NCI-H82 (cell line): ENCODE data around the gene ADAMTS6.

Source experiments
- DNase-seq: peaks from one replicate; lab custom pipeline; 2025; lab: John Stamatoyannopoulos, UW

Gene ADAMTS6

DNA sequence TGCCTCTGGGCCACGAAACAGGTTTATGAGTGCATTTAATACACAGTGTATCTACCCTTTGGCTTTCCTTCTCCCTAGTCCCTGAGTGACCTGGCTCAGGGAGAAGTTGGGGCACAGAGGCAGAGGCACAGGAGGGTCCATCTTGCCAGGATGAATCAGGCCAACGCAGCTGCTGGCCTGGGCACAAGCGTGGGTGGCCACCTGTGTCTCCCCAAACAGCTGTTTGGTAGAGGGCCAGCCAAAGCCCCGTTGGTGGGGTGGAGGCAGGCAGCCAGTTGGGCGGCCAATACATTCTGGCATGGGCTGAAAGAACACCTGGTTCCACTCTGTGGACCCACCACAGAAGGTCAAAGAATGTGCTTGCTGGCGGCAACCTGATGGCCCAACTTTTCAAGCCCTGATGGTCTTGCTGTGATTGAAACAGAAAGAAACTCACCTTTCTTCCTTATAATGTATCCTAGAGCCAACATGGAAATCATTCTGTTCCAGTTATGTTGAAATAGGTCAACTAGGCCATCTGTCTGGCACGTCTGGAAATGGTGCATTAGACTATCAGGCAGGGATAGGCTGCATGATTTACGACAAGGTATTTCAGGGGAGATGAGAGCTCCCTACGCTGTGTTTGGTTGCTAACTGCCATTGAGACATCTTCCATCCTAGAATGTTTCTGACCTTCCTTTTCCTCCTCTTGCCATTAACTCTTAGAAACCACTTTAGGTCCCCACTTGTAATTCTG, 337.4 kb downstream of the ADAMTS6 start:
- no peak for DNase-seq

DNA sequence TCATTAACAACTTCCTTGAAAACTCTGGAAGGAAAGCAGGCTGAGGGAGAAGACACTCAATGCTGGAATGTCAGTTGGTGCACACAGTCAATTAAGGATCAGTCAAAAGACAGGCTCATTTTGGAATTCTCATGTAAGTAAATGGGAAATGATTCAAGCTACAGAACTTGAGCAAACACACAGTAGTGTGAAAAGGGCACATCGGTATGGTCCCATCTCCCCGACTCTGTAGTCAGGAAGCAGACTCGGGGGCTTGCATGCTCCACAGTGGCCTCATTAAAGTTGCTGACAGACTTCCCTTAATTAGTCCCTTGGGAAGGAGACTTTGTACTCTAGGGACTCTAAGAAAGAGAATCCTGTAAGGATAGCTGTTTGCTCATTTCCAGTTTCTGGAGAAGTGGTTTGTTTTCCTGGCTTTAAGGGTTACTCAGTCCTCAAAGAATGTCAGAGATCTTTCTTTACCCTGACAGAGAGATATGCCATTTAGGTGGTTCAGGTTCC, 339.2 kb downstream of the ADAMTS6 start:
- peak; percentile 72 for DNase-seq

DNA sequence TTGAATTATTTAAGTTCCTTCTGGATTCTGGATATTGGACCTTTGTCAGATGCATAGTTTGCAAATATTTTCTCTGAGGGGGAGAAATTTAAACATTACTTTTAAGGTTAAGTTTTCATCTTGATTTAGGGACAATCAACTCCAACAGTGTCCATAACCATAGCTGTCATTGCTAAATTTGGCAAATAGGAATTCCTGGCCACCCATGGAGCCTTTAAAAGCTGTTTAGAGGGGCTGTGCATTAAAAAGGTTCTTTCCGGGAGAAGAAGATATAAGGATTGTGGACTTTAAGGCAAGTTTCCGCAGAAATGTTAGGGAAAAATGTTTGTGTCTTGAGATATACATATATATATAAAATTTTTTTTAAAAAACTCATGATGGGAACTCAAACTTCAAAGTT, 339.7 kb downstream of the ADAMTS6 start:
- no peak for DNase-seq

DNA sequence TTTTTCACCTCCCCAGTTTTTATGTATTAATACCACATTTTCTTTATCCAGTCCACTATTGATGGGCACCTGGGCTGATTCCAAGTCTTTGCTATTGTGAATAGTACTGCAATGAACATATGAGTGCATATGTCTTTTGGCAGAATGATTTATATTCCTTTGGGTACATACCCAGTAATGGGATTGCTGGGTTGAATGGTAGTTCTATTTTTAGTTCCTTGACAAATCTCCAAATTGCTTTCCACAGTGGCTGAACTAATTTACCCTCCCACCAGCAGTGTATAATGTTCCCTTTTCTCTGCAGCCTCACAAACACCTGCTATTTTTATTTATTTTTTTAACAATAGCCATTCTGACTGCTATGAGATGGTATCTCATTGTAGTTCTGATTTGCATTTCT, 340.2 kb downstream of the ADAMTS6 start:
- DNase-seq = peak; percentile 41

DNA sequence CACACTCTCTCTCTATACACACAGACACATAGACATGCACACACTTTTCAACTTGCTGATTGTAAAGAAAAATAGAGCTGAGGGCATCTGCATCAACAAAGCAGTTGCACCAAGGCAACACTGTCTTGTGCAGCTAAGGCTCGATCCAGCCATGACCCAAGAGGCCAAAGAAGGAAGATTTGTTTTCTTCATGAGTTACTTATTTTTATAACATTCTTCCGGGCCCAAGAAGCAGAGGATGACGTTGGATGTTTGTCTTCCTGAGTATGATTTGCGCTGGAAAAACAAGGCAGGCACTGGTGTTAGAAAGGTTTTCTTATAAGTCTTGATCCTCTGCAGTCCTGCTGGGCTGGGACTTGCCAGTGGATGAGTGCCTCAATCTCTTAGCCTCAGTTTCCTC, 344.1 kb downstream of the ADAMTS6 start:
- no peak for DNase-seq

DNA sequence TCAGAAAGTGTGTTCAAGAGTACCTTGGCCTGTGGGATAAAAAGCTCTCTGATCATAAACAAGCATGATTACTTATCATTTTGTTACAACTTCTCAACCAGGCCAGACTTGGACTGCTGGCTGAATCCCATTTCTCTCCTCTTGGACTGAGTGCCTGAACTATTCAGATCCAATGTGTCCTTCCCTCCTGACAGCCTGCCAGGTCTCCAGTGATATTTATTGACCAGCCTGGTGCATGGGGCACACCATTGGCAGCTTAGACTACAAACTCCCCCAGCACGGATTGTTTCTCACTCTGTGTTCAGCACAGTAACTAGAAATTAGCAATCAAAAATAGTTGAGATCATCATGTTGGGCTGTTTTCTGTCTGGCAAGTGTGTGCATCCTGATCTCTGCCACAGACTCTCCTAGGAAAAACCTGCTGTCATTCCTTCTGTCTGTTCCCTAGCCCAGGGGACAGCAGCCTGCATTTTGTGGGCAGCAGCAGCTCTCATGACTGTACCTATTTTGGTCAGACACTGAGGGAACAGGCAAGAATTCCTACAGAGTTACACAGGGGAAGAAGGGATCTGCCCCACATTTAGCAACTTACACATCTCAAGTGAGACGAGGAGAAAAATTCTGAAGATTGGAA, 348.1 kb downstream of the ADAMTS6 start:
- no peak for DNase-seq

DNA sequence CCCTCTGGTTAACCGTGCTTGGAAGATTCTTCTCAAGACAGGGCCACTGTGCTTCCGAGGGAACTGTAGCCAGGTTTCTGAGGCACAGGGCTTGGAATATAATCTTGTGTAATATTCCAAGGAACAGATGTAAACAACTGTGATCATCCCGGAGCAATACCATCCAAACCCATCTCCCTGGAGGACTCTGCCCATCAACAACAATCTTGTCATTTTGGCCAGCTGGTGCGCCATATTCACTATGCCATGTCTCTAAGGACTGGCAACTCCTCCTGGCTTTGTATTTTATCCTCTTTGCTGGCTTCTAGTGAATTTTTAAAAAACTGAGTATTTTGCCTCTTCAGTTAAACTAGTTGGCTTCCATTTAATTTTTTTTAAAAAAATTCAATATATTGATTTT, 349.3 kb downstream of the ADAMTS6 start:
- DNase-seq = no peak

DNA sequence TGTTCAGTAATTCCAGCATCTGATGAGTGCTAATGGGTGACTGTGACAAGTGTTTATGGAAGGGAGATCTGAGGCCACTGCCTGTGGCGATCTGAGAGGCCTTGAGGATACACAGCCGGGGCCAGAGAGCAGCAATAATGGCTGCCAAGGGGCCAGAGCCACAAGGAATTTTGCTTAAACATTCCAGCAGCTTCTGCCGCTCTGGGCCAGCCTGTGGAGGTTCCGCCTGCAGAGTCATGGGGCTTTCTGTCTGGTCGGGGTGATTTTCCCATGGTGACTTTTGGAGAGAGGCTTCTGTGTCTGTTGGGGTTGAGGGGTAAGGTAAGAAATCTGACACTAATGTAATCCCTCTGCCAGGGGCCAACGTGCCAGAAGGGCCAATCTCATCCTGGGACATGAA, 353.5 kb downstream of the ADAMTS6 start:
- DNase-seq = no peak

DNA sequence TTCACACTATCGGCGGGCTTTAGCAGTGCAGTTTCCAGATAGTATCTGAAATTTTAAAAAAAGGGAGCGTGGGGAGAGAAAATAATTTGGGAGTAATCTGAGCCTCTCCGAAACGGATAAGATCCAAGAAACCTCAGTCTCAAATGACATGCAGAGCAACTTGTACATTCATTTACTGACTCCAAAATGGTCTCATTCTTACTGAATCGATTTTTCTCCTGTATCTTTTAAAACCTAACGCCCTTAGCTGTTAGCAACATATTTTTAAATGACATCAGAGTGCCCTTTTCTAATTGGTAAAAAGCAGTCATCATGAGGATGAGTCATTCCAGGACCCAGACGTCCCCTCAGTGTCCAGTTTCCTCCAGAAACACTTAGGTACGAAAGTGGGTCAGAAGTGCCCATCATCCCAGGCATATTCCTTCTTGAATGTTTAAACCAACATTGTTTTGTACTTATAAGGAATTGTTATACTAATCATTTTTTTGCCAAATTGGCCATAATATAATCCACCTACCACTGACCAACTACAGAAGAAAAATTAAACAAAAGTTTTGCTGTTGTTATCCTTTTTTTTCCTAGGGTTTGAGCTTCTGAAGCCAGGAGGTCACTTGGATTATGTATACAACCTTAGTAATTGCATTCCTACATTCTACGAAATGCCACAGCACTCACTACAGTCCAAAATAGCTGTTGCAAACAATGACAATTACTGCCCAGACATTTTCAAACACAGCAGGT, 354.4 kb downstream of the ADAMTS6 start:
- no peak for DNase-seq

DNA sequence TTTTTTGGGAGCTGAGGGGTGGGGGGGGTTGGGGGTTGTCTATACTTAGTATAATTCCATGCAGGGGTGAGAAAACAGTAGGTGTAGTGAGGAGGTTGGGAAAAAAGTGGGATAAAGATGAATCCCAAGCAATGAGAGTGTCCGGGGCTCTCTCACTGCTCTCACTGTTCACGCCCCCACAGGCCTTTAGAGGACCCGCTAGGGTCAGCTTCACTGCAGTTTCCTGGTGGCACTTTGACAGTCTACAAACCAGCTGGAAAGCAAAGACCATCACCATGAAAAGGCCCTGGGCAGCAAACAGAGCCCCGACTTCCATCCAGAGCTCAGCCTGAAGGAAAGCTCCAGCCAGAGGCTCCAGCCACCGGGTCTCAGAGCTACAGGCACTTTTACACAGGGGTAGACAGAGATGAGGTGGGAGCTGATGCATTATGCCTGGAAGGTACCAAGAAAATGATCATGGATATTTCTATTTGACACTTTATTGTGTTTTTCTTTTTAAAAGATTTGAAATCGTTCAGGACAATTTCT, 355.1 kb downstream of the ADAMTS6 start:
- no peak for DNase-seq

DNA sequence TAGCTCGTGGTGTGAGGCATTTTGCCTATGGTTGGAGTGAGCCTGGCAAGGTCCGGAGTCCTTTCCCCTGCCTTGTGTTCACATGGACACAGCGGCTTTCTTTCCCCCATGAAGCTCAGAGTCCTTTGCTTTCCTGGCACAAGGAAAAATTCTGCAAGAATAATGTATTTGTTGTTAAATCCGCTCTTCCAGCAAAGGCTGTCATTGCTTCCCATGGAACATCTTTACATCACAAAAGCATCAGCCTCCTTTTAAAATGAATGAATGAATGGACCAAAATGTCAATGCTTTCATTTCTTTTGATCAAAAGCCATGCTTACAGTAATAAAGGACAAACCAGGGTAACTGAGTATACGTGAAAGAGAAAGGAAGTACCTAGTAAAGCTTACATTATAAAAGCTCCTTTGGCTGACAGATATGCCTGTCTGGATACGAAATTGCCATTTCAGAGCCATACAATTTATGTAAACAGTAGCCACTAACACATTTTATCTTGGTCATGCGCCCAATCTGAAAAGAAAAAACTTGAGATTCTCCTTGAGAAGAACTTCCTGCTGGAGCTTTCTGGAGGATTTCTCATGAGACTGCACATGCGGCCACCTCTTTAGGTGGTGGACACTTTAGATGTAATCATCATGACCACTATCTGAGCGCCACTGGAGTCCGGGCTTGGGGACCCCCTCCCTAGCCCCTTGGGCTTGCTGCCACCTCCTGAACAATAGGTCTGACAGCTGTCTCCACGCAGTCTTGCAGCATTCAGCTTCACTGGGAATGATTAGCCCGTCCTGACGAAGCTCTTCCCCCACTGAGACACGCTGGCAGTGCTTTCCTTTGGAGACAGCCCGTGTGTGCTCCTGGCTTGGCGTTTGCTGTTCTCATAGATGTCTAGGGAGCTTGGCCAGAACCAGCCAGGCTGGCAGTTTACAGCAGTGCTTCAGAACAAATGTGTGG, 355.9 kb downstream of the ADAMTS6 start:
- DNase-seq = no peak

DNA sequence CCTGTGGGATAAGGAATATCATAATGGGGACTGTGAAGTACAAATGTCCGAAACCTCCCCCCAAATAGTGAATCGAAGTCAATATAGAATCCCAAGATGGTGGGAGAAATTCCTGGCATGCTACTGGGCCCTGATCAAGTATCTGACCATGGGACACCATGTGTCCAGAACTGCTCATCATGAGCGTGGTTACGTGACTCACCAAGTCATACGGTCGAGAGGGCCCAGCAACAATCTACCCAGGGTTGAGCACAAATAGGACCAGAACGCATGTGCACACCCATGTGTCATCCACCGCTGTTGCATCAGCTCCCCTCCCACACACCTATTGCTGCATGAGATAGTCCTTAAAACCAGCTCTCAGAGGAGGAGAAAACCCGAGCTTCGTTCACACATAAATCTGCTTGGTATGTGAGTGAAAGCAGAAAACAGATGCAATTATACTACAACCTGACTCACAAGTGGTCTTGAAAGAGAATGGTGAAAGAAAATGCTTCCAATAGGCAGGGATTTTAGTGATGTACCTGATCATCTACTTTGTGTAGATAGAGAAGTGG, 359.8 kb downstream of the ADAMTS6 start:
- no peak for DNase-seq

DNA sequence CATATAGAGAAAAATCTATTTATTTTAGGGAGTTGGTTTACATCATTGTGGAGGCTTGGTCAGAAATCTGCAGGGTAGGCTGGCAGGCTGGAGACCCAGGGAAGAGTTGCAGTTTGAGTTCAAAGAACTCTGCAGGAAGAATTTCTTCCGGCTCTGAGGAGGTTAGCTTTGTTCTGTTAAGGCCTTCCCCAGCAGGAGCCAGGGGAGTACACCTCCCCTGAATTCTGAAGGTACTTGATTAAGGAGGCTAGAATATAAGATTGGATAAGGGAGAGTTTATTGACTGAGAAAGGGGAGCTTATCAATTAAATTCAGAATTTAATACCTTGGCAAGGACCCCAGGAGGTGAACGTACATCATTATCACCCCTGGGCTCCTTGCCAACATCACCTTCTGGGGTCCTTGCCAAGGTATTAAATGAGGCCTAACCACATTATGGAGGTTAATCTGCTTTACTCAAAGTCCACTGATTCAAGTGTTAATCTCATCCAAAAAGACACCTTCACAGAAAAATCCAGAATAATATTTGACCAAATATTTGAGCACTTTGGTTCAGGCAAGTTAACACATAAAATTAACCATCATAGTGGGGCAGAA, 361.3 kb downstream of the ADAMTS6 start:
- peak; percentile 95 for DNase-seq

DNA sequence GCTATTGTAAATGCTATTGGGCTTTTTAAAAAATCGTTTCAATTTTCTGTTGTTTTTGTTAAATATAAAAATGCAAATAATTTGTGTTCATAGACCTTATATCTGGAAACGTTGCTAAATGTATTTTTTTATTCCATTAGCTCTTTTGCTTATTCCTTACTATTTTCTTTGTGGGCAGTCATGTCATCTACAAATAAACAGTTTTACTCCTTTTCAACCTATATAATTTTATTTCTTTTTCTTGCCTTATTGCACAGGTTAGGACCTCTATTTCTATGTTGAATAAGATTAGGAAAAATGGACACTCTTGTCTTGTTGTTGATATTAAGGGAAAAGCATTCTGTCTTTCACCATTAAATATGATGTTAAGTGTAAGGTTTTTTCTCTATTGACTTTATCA, 364.2 kb downstream of the ADAMTS6 start:
- DNase-seq = no peak

DNA sequence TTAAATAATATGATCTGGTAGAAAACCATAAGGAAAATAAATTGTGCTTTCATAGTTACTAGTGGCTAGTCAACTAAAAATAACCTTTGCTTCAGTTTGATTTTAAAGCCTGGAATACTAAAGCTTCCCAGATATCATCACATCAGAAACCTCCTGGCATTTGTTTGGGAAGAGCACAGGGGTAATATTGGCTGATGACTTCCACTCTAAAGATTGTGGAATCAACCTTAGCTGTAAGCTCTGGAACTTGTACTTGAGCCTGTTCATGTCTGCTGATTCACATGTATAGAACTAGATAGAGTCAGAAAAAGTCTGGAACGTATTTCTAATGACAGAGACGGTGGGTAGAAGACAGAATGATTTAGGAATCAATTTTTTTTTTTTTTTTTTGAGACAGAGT, 367.9 kb downstream of the ADAMTS6 start:
- DNase-seq = no peak

DNA sequence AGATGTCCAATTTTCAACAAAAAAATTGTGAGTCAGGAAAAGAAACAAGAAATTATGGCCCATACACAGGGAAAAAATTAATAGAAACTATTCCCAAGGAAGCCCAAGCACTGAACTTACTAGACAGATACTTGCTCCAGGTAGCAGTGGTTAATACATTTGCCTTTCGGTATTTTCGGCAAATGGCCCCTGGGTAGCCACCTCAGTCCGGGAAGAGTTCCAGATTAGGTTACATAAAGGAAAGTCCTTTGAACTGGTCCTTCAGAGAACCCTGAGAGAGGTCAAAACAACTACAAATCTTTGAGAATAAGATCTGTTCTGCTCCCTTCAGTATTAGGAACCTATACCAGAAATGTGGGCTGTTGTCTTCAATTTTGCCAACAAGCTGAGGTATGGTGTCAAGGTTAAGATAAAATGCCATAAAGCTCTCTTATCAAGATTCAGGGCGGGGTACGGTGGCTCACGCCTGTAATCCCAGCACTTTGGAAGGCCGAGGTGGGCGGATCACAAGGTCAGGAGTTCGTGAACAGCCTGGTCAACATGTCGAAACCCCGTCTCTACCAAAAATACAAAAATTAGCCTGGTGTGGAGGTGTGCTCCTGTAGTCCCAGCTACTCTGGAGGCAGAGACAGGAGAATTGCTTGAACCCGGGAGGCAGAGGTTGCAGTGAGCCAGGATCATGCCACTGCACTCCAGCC, 369.6 kb downstream of the ADAMTS6 start:
- no peak for DNase-seq

DNA sequence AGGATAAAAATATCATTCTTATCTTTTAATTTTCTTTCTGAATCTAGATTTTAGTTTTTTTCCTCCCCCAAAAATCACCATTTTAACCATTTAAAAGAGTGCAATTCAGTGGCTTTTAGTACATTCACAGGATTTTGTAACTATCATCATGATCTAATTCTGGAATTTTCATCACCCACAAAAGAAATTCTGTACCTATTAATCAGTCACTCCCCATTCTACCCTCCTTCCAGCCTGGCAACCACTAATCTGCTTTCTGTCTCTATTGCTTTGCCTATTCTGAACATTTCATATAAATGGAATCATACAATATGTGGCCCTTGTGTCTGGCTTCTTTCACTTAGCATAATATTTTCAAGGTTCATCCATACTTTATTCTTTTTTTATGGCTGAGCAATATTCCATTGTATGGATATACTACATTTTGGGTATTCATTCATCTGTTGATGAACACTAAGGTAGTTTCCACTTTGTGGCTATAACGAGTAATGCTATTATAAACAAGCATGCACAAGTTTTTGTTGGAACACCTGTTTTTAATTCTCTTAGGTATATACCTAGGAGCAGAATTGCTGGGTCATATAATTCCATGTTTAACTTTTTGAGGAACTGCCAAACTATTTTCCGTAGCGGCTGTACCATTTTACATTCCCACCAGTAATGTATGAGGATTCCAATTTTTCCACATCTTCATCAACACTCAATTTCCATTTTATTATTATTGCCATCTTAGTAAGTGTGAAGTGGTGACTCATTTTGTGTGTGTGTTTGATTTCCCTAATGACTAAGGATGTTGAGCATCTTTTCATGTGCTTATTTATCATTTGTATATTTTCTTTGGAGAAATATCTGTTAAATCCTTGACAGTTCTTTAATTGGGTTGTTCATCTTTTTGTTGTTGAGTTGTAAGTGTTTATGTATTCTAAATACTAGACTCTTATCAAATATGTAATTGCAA, 372.7 kb downstream of the ADAMTS6 start:
- DNase-seq = no peak

DNA sequence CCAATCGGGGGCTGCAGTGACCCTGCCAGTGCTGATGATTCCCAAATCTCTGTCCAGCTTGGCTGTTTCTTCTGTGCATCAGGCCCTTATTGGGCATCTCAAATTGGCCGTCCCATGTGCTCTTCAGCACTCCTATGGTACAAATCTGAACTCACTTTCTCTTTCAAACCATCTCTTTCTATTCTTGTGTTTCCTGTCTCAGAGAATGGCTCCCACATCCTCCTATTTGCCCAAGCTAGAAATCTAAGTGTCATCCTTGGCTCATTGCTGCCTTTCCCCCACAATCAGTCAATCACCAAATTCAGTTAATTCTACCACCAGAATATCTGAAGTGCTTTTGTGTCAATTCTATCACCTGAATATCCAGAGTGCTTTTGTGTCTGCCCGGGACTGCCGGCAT, 376.4 kb downstream of the ADAMTS6 start:
- DNase-seq = no peak

DNA sequence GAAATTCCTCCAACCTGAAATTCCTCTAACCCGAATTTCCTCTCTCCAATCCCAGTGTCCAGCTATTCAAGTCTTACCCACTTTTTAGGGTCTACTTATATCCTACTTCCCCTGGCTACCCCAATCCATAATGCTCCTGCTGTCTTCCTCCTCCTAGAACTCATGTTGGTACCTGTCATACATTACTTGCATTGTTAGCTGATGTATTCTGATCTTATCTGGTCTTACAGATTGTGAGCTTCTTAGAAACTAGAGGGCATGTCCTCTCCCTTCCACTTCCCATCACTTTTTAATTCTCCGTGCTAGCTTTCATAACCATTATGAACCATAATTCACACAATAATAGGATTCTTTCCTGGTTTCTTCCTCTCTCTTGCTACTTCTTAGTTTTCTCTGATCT, 376.9 kb downstream of the ADAMTS6 start:
- DNase-seq = no peak
